ENCODE data around the gene RPL22L1.
"Not testable (repeated sequence)": the region's sequence is repeated elsewhere in the genome, so short reads cannot be mapped to it uniquely, and the experiment has no call there.

The RPL22L1 gene

GRCh38 chr3:170903123-170903522 lies 33.1 kb upstream of the RPL22L1 start:
- no peak for DNase-seq
- no peaks in the 10 kb centered on the region for H3K27me3 ChIP-seq (ENCODE audit: insufficient read depth, low read depth, severe bottlenecking)
- no peak for TF ChIP-seq CTCF (IDR thresholded peaks at IDR 0.05; ENCODE audit: low read depth, low read length)
- H3K27ac ChIP-seq: no peak overlapping the region
- no peaks in the 10 kb centered on the region for H3K9me3 ChIP-seq (ENCODE audit: severe bottlenecking)
- H3K4me3 ChIP-seq (ENCODE audit: low read depth, low read length): no peak overlapping the region
- no peaks in the 10 kb centered on the region for H3K36me3 ChIP-seq

- H3K4me3 ChIP-seq (ENCODE audit: low read depth, low read length): no peak overlapping the region
- no peak overlapping the region for H3K27ac ChIP-seq
- H3K36me3 ChIP-seq: no peaks in the 10 kb centered on the region
- no peaks in the 10 kb centered on the region for H3K27me3 ChIP-seq (ENCODE audit: insufficient read depth, low read depth, severe bottlenecking)
- TF ChIP-seq CTCF (IDR thresholded peaks at IDR 0.05; ENCODE audit: low read depth, low read length): no peak
- no peaks in the 10 kb centered on the region for H3K9me3 ChIP-seq (ENCODE audit: severe bottlenecking)
- DNase-seq: no peak
These were observed 29.5 kb upstream of the RPL22L1 start for GRCh38 chr3:170899455-170899854.

- Histone ChIP-seq H3K9me3 (ENCODE audit: severe bottlenecking) (no peaks in the 10 kb centered on the region), H3K4me3 (ENCODE audit: low read depth, low read length) (no peak overlapping the region), H3K27me3 (ENCODE audit: insufficient read depth, low read depth, severe bottlenecking) (no peaks in the 10 kb centered on the region), H3K27ac (no peak overlapping the region), H3K36me3 (no peaks in the 10 kb centered on the region)
- DNase-seq: no peak
- TF ChIP-seq CTCF (IDR thresholded peaks at IDR 0.05; ENCODE audit: low read depth, low read length): no peak
These were observed 28.0 kb upstream of the RPL22L1 start for GRCh38 chr3:170897978-170898377.

GRCh38 chr3:170897199-170897598 lies 27.2 kb upstream of the RPL22L1 start:
- not testable (repeated sequence) for H3K4me3 ChIP-seq (ENCODE audit: low read depth, low read length); H3K27me3 ChIP-seq (ENCODE audit: insufficient read depth, low read depth, severe bottlenecking); DNase-seq; H3K36me3 ChIP-seq; H3K27ac ChIP-seq; H3K9me3 ChIP-seq (ENCODE audit: severe bottlenecking)

GRCh38 chr3:170896781-170897180 lies 26.8 kb upstream of the RPL22L1 start:
- no peak overlapping the region for H3K27ac ChIP-seq
- H3K9me3 ChIP-seq (ENCODE audit: severe bottlenecking): no peaks in the 10 kb centered on the region
- no peak overlapping the region for H3K4me3 ChIP-seq (ENCODE audit: low read depth, low read length)
- DNase-seq: no peak
- H3K36me3 ChIP-seq: no peaks in the 10 kb centered on the region
- TF ChIP-seq CTCF (IDR thresholded peaks at IDR 0.05; ENCODE audit: low read depth, low read length): no peak
- no peaks in the 10 kb centered on the region for H3K27me3 ChIP-seq (ENCODE audit: insufficient read depth, low read depth, severe bottlenecking)

- not testable (repeated sequence) for H3K9me3 ChIP-seq (ENCODE audit: severe bottlenecking); H3K27ac ChIP-seq; H3K36me3 ChIP-seq; DNase-seq; H3K27me3 ChIP-seq (ENCODE audit: insufficient read depth, low read depth, severe bottlenecking); H3K4me3 ChIP-seq (ENCODE audit: low read depth, low read length)
These were observed 26.3 kb upstream of the RPL22L1 start for GRCh38 chr3:170896333-170896732.

GRCh38 chr3:170893895-170894294 lies 23.9 kb upstream of the RPL22L1 start:
- Histone ChIP-seq H3K27me3 (ENCODE audit: insufficient read depth, low read depth, severe bottlenecking) (no peaks in the 10 kb centered on the region), H3K4me3 (ENCODE audit: low read depth, low read length) (no peak overlapping the region), H3K36me3 (no peaks in the 10 kb centered on the region), H3K27ac (no peak overlapping the region), H3K9me3 (ENCODE audit: severe bottlenecking) (no peaks in the 10 kb centered on the region)
- no peak for TF ChIP-seq CTCF (IDR thresholded peaks at IDR 0.05; ENCODE audit: low read depth, low read length)
- DNase-seq: no peak
